ENCODE data around the gene LDAH.

LDAH gene

DNA sequence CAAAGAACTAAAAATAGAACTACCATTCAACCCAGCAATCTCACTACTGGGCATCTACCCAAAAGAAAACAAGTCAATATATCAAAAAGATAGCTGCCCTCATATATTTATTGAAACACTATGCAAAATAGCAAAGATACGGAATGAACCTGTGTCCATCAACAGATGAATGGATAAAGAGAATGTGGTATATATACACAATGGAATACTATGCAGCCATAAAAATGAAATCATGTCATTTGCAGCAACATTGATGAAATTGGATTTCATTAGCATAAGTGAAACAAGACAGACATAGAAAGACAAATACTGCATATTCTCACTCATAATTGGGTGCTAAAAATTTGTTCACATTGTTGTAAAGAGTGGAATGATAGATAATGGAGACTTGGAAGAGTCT, 16.2 kb upstream of the LDAH start:
- DNase-seq (ENCODE audit: low read depth) = no peak
- no peak overlapping the region for H3K4me3 ChIP-seq (ENCODE audit: low read length)

DNA sequence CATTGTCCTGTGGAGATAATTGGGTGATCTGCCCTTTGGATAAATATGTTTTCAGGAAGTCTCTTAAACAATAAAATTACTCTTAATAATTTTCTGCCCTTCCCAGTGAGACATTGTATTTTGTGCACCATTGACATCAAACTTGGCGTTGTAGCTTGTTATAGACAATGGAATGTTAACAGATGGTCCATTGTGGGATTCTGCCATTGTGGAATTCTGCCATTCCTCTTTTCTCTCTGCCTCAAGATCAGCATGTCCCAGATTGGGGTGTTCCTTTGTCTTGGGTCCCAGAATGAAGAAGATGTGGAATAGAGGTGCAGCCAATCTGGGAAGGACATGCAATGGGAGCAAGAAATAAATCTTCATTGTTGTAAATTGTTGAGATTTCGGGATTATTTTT, 15.1 kb upstream of the LDAH start:
- DNase-seq (ENCODE audit: low read depth) = no peak
- TF ChIP-seq, protein P1, sequence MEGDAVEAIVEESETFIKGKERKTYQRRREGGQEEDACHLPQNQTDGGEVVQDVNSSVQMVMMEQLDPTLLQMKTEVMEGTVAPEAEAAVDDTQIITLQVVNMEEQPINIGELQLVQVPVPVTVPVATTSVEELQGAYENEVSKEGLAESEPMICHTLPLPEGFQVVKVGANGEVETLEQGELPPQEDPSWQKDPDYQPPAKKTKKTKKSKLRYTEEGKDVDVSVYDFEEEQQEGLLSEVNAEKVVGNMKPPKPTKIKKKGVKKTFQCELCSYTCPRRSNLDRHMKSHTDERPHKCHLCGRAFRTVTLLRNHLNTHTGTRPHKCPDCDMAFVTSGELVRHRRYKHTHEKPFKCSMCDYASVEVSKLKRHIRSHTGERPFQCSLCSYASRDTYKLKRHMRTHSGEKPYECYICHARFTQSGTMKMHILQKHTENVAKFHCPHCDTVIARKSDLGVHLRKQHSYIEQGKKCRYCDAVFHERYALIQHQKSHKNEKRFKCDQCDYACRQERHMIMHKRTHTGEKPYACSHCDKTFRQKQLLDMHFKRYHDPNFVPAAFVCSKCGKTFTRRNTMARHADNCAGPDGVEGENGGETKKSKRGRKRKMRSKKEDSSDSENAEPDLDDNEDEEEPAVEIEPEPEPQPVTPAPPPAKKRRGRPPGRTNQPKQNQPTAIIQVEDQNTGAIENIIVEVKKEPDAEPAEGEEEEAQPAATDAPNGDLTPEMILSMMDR (conservative IDR thresholded peaks at IDR 0.05; ENCODE audit: low read length) = no peak
- H3K4me3 ChIP-seq (ENCODE audit: low read length) = no peak overlapping the region

More for the DNA sequence above, 16.2 kb upstream of the LDAH start:
- TF ChIP-seq, protein P1 (conservative IDR thresholded peaks at IDR 0.05; ENCODE audit: low read length) = no peak

DNA sequence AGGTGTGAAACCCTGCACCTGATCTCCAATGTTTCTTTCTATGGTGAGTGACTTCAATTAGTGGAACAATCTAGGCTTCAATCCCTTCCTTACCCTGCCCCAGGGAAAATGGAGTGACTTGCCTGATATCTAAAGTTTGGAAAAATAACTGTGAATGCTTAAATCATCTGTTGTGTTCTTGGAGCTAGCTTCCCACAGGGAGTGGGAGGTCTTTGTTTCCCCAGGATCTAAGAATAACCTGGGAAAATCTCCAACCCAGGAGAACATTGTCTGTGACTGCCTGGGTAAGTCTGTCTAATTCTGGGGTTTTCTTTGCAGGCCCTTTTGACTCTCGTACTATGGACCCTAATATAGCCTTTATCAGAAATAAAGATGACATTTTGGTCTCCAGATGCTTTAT, 13.6 kb upstream of the LDAH start:
- TF ChIP-seq, protein P1 (conservative IDR thresholded peaks at IDR 0.05; ENCODE audit: low read length) = no peak
- no peak for DNase-seq (ENCODE audit: low read depth)
- H3K4me3 ChIP-seq (ENCODE audit: low read length) = no peak overlapping the region

DNA sequence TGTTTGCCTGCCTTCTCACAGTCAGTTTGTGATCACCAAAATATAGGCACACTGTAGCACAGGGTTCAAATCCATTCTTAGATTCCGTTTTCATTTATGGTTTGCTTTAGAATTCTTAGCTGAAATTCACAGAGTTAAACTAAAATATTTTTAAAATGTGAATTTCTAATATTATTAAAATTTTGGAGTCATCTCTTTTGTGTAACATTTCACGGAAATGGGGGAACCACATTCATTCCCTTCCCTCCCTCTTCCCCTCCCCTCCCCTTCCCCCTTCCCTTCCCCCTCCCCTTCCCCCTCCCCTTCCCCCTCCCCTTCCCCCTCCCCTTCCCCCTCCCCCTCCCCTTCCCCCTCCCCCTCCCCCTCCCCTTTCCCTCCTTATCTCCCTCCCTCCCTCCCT, 11.4 kb upstream of the LDAH start:
- DNase-seq (ENCODE audit: low read depth) = no peak
- TF ChIP-seq, protein P1 (conservative IDR thresholded peaks at IDR 0.05; ENCODE audit: low read length) = no peak
- H3K4me3 ChIP-seq (ENCODE audit: low read length) = no peak overlapping the region

DNA sequence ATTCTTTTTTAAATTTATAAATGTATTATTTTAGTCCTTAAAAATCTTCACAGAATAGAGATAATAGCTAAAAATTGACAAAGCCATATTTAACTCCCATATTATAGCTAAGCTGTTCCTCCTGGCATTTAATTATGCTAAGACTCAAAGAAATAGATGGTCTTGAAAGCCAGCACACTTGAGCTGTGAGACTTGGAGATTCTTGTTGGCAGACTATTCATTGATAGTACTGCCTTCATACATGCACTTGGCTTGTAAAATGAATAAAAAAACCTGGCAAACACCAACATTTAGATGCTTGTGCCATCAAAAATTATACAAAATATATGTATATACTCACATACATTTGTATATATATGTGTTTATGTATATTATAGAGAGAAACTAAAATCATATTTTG, 9.7 kb upstream of the LDAH start:
- no peak overlapping the region for H3K4me3 ChIP-seq (ENCODE audit: low read length)
- no peak for DNase-seq (ENCODE audit: low read depth)
- TF ChIP-seq, protein P1 (conservative IDR thresholded peaks at IDR 0.05; ENCODE audit: low read length) = no peak

DNA sequence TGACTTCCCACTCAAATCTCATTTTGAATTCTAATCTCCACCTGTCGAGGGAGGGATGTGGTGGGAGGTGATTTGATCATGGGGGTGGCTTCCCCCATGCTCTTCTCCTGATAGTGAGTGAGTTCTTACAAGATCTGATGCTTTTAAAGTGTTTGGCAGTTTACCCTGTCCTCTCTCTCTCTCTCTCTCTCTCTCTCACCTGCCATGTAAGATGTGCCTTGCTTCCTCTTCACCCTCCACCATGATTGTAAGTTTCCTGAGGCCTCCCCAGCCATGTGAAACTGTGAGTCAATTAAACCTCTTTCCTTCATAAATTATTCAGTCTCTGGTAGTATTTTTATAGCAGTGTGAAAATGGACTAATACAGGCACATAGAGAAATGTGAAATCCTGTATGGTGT, 7.0 kb upstream of the LDAH start:
- TF ChIP-seq, protein P1 (conservative IDR thresholded peaks at IDR 0.05; ENCODE audit: low read length) = no peak
- no peak for DNase-seq (ENCODE audit: low read depth)
- H3K4me3 ChIP-seq (ENCODE audit: low read length) = no peak overlapping the region

DNA sequence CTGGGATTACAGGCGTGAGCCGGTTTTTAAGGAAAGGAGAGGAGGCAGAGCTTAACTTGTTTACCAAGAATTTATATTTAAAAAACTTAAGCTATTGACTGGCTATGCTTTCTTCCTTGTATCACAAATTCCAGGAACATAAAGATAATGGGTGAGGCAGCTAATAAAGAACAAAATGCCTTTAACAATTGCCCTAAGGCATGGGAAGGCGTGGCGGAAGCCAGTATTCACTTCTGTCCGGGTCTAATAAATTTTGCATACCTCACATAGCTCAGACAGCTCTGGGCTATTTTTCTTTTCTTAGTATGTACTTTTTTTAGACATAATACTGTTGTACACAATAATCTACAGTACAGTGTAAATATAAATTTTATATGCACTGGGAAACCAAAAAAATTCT, 1.0 kb upstream of the LDAH start:
- TF ChIP-seq, protein P1 (conservative IDR thresholded peaks at IDR 0.05; ENCODE audit: low read length) = no peak
- no peak for DNase-seq (ENCODE audit: low read depth)
- H3K4me3 ChIP-seq (ENCODE audit: low read length) = no peak overlapping the region

Measured in AG10803 (cell line).